IPS DF 6.9 (cell line): ENCODE results near the gene SMYD3.

Experiments used
- DNase-seq: peaks from one replicate; pipeline ENCODE4 v3.0.0-alpha.2; 2013; ENCODE audit warnings: low read depth, low spot score
- H3K27ac ChIP-seq: one replicate; pipeline ENCODE4 v1.5.1; 2013; ENCODE audit warnings: low read length, control low read depth
- H3K27me3 ChIP-seq: 2 replicates; pipeline ENCODE4 v1.6.1; 2013; ENCODE audit warnings: mild to moderate bottlenecking, low read length; ENCODE audit not compliant: control insufficient read depth, insufficient read depth
- H3K36me3 ChIP-seq: 2 replicates; pipeline ENCODE4 v1.6.1; 2013; ENCODE audit warnings: low read length; ENCODE audit not compliant: control insufficient read depth, insufficient read depth
- H3K4me1 ChIP-seq: 2 replicates; pipeline ENCODE4 v1.6.1; 2013; ENCODE audit warnings: low read length; ENCODE audit not compliant: control insufficient read depth, insufficient read depth
- H3K4me3 ChIP-seq: 2 replicates; pipeline ENCODE4 v1.5.1; 2013; ENCODE audit warnings: mild to moderate bottlenecking, low read length
- H3K9me3 ChIP-seq: 2 replicates; pipeline ENCODE4 v1.6.1; 2013; ENCODE audit warnings: low read length, inconsistent platforms; ENCODE audit not compliant: control insufficient read depth, insufficient read depth
- WGBS: extraction: QIAGEN DNeasy Blood & Tissue Kit; methylation state at CpG from one replicate; pipeline ENCODE4 v1.1.7; 2013; ENCODE audit warnings: mixed read lengths, missing lambda C conversion rate; ENCODE audit not compliant: insufficient read length, insufficient coverage; 5-methylcytosine and 5-hydroxymethylcytosine counted together

SMYD3 gene

DNA sequence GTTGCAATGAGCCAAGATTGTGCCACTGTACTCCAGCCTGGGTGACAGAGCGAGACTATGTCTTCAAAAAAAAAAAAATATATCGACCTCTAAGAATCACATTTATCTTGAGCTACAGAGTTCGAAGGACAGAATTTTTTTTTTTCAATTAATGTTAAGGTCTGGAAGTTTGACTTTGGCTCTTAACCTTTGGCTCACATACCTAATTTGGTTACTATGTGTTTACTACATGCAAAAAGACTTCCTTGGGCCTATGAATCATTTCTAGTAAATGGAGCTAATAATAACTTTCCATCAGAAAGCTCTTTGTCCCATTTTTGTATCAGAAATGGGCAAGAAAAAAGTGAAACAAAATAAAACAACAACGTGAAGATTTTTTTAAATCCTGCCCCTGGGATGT is 351.2 kb downstream of the SMYD3 start:
- no peak overlapping the region for H3K27ac ChIP-seq

DNA sequence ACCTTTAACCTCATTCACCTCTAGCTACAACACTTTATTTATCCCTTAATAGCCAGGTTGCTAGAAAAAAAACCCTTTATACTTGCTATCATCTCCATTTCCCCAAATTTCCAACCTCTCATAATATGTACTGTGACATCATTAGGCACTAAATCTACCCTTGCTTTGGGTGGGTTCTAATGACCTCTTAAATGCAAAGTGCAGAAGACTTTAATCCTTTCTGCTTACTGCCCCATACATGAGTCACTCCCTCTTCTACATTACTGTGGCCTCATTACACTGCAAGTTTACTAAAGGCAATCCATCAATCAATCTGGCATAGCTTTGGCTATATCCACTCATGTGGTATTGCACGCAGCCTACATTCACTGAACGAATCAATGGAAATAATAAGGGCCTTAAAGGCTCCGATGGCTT is 353.3 kb downstream of the SMYD3 start:
- Histone ChIP-seq H3K4me1 (peaks cover 3% of the 10 kb centered on the region; the same call in 1 of the 2 replicates), H3K27me3 (no peaks in the 10 kb centered on the region), H3K27ac (no peak overlapping the region), H3K9me3 (no peaks in the 10 kb centered on the region), H3K4me3 (no peak overlapping the region), H3K36me3 (no peaks in the 10 kb centered on the region)
- DNase-seq: no peak
- no CpG with 5 or more reads among the region's 3 CpGs for WGBS

More for the DNA sequence above, 351.2 kb downstream of the SMYD3 start:
- H3K4me1 ChIP-seq: peaks cover 3% of the 10 kb centered on the region; the same call in 1 of the 2 replicates
- no CpG with 5 or more reads among the region's 4 CpGs for WGBS
- H3K27me3 ChIP-seq: no peaks in the 10 kb centered on the region
- no peaks in the 10 kb centered on the region for H3K36me3 ChIP-seq
- no peak overlapping the region for H3K4me3 ChIP-seq
- no peak for DNase-seq
- H3K9me3 ChIP-seq: no peaks in the 10 kb centered on the region

DNA sequence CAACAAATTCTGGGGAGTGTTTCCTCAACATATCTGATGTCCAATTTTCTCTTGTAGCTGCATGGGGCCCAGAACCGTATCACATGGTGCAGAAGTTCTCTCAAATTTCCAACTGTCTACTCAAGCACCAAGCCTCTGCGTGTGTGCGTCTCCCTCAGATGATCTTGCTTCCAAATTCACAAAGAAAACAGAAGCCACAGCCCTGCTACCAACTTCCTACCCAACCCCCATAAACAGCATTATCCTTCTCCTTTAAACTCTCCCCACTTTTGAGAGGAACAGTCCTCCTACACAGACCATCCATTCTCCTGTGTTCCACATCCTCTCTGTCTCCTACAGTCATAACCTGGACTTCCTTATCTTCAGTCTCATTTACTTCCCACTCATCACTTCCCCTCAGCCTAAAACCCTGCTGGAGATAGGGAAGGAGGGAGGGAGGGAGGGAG is 354.1 kb downstream of the SMYD3 start:
- Histone ChIP-seq H3K9me3 (no peaks in the 10 kb centered on the region), H3K36me3 (no peaks in the 10 kb centered on the region), H3K4me3 (no peak overlapping the region), H3K27ac (no peak overlapping the region), H3K27me3 (no peaks in the 10 kb centered on the region), H3K4me1 (peaks cover 3% of the 10 kb centered on the region; the same call in 1 of the 2 replicates)
- no CpG with 5 or more reads among the region's 3 CpGs for WGBS
- no peak for DNase-seq

DNA sequence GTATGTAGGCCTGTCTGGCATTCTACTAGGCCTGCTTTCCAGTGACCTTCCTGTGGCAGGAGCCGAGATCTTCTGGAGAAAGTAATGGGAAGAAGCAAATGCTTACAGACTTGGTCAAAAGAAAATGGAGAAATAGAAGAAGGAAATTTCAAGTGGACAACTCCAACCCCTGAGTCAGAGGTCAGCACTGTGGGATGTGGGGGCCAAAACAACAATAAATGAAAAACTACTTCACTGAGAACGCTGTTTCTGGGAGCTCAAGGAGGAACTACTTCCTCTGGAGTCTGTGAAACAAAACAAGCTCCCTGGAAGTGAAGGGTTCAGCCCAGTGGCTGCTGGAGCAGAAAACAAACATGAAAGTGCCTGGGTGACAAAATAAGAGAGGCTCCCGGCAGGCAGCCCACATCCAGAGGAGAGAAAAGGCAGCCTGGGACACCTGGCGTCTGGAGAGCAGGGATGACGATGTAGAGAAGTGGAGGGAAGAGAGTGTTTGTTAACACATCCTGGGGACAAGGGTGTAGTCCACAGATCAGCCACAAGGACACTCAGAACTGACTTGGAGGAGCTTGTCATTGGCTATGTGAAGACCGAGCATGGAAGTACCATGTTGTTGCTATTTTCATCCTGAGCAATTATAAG is 355.2 kb downstream of the SMYD3 start:
- WGBS: no CpG with 5 or more reads among the region's 6 CpGs
- no peak for DNase-seq

DNA sequence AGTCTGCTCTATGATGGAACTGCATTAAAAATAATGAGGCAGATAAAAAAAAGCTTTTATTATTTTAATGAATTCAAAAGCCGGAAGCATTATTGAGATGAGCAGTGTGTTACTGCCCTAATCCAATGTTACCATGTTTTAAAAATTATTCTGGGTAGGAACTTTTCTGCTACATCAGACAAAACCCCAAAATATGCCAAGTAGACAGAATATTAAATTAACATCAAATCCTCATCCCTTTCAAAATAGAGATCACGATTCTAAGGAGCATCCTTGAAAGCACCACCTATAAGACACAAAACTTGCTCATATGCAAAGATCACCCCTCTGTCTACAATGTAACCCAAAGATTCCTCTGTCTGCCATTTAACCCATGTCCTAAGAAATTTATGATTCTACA is 357.5 kb downstream of the SMYD3 start:
- Histone ChIP-seq H3K27me3 (no peaks in the 10 kb centered on the region), H3K36me3 (no peaks in the 10 kb centered on the region), H3K27ac (no peak overlapping the region), H3K4me3 (no peak overlapping the region), H3K4me1 (no peaks in the 10 kb centered on the region), H3K9me3 (no peaks in the 10 kb centered on the region)
- WGBS: no CpG with 5 or more reads among the region's 2 CpGs
- no peak for DNase-seq

More for the DNA sequence above, 355.2 kb downstream of the SMYD3 start:
- H3K27me3 ChIP-seq: no peaks in the 10 kb centered on the region
- H3K9me3 ChIP-seq: no peaks in the 10 kb centered on the region
- no peaks in the 10 kb centered on the region for H3K36me3 ChIP-seq
- no peak overlapping the region for H3K4me3 ChIP-seq
- peaks cover under 1% of the 10 kb centered on the region; the same call in 1 of the 2 replicates for H3K4me1 ChIP-seq
- H3K27ac ChIP-seq: no peak overlapping the region

DNA sequence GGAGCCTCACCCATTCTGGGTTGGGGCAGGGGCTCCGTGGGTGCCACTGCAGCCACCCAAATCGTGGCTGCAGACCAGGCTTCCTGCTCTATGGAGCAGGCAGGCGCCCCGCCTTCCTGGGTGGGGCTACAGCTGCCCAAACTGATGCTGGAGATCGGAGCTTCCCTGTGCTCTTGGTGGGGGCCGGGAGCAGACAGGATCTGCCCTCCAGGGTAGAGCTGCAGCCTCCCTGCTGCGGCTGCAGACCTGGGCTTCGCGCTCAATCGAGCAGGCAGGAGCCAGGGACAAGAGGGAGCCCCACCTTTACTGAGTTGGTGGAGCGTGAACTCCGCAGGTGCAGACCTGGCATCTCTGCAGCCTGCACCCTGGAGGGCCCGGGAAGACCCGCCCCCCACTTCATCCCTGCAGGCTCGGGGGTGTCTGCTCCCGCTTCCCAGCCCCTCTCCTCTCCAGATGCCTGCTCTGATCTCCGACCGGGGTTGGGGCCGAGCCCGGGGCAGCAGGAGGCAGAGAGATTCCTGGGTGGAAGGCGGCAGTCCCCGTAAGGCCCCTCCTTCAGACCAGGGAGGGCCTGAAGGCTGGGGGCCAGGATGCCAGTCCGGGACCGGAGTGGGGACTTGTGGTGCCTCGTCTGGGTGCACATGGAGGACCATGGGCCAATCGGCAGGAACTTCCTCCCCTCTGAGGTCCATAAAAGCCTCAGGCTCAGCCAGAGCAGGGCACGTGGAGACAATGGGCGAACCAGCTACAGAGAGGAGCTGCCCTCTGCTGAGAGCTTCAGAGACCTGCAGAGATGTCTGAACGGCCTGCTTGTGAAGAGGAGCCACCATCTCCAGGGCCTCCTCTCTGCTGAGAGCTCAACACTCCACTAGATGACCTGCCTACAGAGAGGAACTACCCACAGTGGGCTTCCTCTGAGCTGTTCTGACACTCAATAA is 359.3 kb downstream of the SMYD3 start:
- Histone ChIP-seq H3K9me3 (no peaks in the 10 kb centered on the region), H3K4me3 (no peak overlapping the region), H3K27me3 (no peaks in the 10 kb centered on the region), H3K27ac (no peak overlapping the region), H3K4me1 (no peaks in the 10 kb centered on the region), H3K36me3 (no peaks in the 10 kb centered on the region)
- no CpG with 5 or more reads among the region's 29 CpGs for WGBS
- no peak for DNase-seq

DNA sequence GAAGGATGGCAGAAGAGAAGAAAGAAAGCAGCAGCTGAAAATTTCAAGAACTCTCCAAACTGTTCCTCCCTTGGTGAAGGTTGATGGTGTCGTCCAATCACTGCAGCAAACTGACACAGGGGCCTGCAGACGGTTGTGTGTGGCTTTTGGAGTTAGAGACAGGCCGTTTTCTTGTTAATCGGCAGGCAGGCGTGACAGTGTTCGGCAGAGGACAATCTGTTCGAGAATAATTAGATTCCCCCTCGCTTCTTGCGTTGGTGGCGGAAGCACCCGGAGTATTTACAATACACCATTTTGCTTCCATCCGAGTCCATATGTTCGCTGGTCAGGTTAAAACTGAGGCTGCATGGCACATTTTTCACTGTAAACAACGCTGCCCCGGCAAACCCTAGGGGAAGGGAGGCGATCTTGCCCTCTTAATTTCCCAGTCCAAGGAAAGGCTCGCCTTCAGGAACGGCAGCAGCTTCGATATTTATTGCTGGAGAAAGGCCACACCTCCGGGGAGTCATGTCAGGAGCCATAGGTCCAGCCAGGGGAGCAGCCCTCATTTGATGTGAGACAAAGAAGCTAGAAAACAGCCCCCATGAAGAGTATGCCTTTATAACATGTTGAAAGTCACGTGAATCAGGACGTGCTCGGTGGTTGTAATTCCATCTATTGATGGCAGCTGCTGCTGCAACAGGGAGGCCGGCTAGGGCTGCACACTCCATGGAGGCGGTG is 360.1 kb downstream of the SMYD3 start:
- Histone ChIP-seq H3K4me1 (no peaks in the 10 kb centered on the region), H3K36me3 (no peaks in the 10 kb centered on the region), H3K27me3 (no peaks in the 10 kb centered on the region), H3K4me3 (no peak overlapping the region), H3K27ac (no peak overlapping the region), H3K9me3 (no peaks in the 10 kb centered on the region)
- WGBS: no CpG with 5 or more reads among the region's 25 CpGs
- no peak for DNase-seq

DNA sequence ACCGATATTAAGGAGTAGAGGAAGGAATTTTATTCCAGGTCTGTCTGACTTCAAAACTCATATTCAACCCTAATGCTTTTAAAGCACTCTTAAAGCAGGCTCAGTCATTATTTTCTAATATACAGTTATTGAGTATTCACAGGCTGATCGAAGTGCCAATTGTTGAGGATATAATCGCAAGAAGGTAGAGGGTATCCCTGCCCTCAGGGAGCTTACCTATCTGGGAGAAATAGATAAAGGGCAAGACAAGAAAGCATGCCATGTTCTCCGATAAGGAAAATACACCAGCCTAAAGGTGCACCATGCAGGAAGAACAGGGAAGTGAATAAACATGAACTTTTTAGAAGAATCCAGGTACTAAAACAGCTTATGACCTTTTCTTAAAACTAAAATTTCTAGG is 361.2 kb downstream of the SMYD3 start:
- H3K4me1 ChIP-seq: no peaks in the 10 kb centered on the region
- no CpG with 5 or more reads among the region's 4 CpGs for WGBS
- no peak overlapping the region for H3K4me3 ChIP-seq

DNA sequence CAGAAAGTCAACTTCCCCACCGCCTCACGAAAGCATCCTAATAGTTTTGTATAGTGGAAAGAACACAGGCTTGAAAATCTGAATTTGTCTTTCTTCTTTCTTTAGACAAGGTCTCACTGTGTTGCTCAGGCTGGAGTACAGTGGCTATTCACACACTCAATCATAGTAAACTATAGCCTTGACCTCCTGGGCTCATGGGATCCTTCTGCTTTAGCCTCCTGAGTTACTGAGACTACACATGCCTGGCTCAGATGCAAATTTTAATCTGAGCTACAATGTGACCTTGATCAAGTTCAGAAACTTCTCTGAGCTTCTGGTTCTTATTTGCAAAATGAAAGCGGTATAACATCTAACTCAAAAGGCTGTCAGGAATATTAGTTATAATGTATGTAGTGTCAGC is 362.1 kb downstream of the SMYD3 start:
- Histone ChIP-seq H3K27me3 (no peaks in the 10 kb centered on the region), H3K36me3 (no peaks in the 10 kb centered on the region), H3K4me3 (no peak overlapping the region), H3K27ac (no peak overlapping the region), H3K4me1 (no peaks in the 10 kb centered on the region), H3K9me3 (no peaks in the 10 kb centered on the region)
- DNase-seq: no peak
- no CpG with 5 or more reads among the region's 3 CpGs for WGBS

More for the DNA sequence above, 361.2 kb downstream of the SMYD3 start:
- Histone ChIP-seq H3K9me3 (no peaks in the 10 kb centered on the region), H3K27ac (no peak overlapping the region), H3K36me3 (no peaks in the 10 kb centered on the region), H3K27me3 (no peaks in the 10 kb centered on the region)
- DNase-seq: no peak

DNA sequence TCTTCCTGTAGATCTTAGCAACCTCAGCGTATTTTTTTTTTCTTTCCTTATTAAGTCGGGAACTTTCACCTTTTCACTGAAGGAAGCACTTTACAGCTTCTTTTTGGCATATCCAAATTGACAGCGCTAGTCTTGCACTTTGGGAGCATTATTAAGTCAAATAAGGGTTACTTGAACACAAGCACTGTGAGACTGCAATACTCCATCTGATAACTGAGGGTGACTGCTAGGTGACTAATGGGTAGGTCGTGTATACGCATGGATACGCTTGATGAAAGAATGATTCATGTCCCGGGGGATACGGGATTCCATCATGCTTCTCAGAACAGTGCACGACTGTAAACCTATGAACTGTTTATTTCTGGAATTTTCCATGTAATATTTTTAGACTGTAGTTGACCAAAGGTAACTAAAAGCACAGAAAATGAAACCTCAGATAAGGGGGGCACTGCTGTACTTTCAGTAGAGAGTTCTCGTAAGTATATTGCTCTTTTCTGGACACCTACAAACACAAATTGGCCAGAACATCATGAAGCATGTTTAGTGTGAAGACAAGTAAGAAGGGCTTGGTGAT is 364.7 kb downstream of the SMYD3 start:
- WGBS: no CpG with 5 or more reads among the region's 10 CpGs
- H3K4me1 ChIP-seq: no peaks in the 10 kb centered on the region
- no peak overlapping the region for H3K27ac ChIP-seq
- H3K9me3 ChIP-seq: no peaks in the 10 kb centered on the region
- no peaks in the 10 kb centered on the region for H3K36me3 ChIP-seq
- DNase-seq: no peak
- H3K4me3 ChIP-seq: no peak overlapping the region
- no peaks in the 10 kb centered on the region for H3K27me3 ChIP-seq
